Prostate gland (tissue), 2 donors: Measurements from ENCODE around the gene SEMA4C.

Experiments used
- CTCF ChIP-seq, 4 experiments: fragments of 200-600 bp in 2 of 4; fragments of 450-650 bp in 2 of 4; sonication (generic) in 2 of 4; IDR thresholded peaks; 1 replicate in 3 of 4; 2 replicates in 1 of 4; pipeline ENCODE4 v1.5.1; 2016 to 2019; ENCODE audit warnings: antibody characterized with exemption in 4 of 4, mild to moderate bottlenecking in 2 of 4, moderate library complexity in 2 of 4
- POLR2A ChIP-seq: fragments of 450-650 bp; IDR thresholded peaks from one replicate; pipeline ENCODE4 v1.6.1; 2016; ENCODE audit warnings: antibody characterized with exemption, mild to moderate bottlenecking
- POLR2AphosphoS5 ChIP-seq: sonication (generic); formaldehyde crosslinking; IDR thresholded peaks from one replicate; pipeline ENCODE4 v1.6.1; 2017; ENCODE audit warnings: antibody characterized with exemption

- TF ChIP-seq POLR2A (no peak), CTCF (IDR thresholded peaks at IDR 0.05) (no peak), POLR2AphosphoS5 (no peak)
These were observed 17.7 kb upstream of the SEMA4C start for GRCh38 chr2:96887493-96888012.
